GM21423 (cell line): ENCODE results near the gene ZDHHC16.

Experiments
- ATAC-seq: cut with Tn5 transposase; IDR thresholded peaks from one replicate; pipeline ENCODE4 v1.9.1; 2021; ENCODE audit warnings: mild to moderate bottlenecking, moderate library complexity; ENCODE audit not compliant: unreplicated experiment

The ZDHHC16 gene

GRCh38 chr10:97506199-97506991 is 60.4 kb downstream of the ZDHHC16 start:
- ATAC-seq = no peak
